ENCODE results near the gene ADAM33. TPM values are rescaled to one million over a fixed set of nuclear protein-coding genes. Genes with fewer than 3 reads are reported as not detected.

Gene ADAM33
- total and polyA plus RNA-seq, 8 donors = 4.6 to 143 (median 28.3) TPM

DNA sequence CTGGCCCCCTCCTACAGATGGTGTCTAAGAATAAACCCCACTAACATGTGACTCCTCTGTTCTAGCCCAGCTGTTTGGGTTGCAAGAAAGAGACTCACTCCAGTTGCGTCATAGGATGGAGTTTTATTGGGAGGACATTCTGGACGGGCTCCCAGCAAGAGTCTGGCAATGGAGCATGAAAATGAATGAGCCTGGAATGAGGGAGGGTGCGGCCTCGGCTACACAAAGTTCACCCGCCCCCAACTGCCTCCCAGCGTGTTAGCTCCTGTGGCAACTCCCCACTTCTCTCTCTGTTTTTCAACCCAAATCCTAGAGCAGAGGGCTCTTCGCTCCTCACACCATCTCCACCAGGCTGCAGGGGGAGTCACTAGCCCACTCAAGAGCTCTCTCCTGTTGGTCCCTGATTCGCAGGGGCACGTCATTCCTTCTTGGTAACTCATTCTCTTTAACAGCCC is 5.1 kb upstream of the ADAM33 start:
- no peaks in the 10 kb centered on the region for H3K36me3 ChIP-seq
- H3K4me1 ChIP-seq = peaks cover 7 to 33% (median 16%) of the 10 kb centered on the region in 4 donors
- H3K9me3 ChIP-seq = no peaks in the 10 kb centered on the region
- peak overlapping the region in 4 of 5 donors; percentile 60 to 82 (median 74) for H3K27ac ChIP-seq
- peak; percentile 52 to 93 for DNase-seq
- intact Hi-C loops (cut with DNase I; ENCODE audit: low total_unique reads) = no loop called here
- peaks cover 0 to 14% (median 8%) of the 10 kb centered on the region in 3 donors for H3K27me3 ChIP-seq
- no peak overlapping the region for H3K4me3 ChIP-seq
- peak in 2 of 3 donors; percentile 47 to 85 for TF ChIP-seq POLR2AphosphoS5 (IDR thresholded peaks at IDR 0.05)
- TF ChIP-seq, protein P1, sequence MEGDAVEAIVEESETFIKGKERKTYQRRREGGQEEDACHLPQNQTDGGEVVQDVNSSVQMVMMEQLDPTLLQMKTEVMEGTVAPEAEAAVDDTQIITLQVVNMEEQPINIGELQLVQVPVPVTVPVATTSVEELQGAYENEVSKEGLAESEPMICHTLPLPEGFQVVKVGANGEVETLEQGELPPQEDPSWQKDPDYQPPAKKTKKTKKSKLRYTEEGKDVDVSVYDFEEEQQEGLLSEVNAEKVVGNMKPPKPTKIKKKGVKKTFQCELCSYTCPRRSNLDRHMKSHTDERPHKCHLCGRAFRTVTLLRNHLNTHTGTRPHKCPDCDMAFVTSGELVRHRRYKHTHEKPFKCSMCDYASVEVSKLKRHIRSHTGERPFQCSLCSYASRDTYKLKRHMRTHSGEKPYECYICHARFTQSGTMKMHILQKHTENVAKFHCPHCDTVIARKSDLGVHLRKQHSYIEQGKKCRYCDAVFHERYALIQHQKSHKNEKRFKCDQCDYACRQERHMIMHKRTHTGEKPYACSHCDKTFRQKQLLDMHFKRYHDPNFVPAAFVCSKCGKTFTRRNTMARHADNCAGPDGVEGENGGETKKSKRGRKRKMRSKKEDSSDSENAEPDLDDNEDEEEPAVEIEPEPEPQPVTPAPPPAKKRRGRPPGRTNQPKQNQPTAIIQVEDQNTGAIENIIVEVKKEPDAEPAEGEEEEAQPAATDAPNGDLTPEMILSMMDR (IDR thresholded peaks at IDR 0.05) = no peak
- 18 to 54% (median 44%) methylated on average over 9 of the region's 9 CpGs for WGBS, 5 donors

DNA sequence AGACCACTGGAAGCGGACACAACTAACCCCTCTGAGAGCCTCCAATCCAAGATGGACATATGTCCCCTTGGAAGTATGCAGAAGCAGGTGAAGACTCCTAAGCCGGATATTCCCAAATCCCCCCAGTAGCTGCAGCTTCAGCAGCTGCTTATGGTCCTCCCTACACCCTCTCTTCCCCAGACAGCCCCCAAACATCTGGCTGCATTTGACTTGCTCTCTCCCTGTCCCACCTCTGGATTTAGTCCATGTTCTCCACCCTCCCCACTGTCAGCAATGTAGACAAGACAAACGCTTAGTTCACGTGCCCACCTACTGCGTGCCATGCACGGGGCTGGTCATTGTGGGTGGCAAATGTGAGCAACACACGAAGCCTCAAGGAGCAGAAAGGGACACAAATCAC is 4.6 kb upstream of the ADAM33 start:
- WGBS, 5 donors = 64 to 81% (median 68%) methylated on average over 7 of the region's 7 CpGs
- Histone ChIP-seq H3K27me3 (peaks cover 0 to 19% (median 13%) of the 10 kb centered on the region in 3 donors), H3K36me3 (no peaks in the 10 kb centered on the region), H3K4me3 (no peak overlapping the region), H3K4me1 (peaks cover 12 to 37% (median 21%) of the 10 kb centered on the region in 4 donors), H3K27ac (peak overlapping the region in 4 of 5 donors; percentile 60 to 82 (median 74)), H3K9me3 (no peaks in the 10 kb centered on the region)
- TF ChIP-seq, protein P1 (IDR thresholded peaks at IDR 0.05) = no peak
- TF ChIP-seq POLR2A (IDR thresholded peaks at IDR 0.05) (no peak), EP300 (IDR thresholded peaks at IDR 0.05) (no peak), POLR2AphosphoS5 (IDR thresholded peaks at IDR 0.05) (no peak)
- intact Hi-C loops (cut with DNase I; ENCODE audit: low total_unique reads) = no loop called here
- DNase-seq = no peak

DNA sequence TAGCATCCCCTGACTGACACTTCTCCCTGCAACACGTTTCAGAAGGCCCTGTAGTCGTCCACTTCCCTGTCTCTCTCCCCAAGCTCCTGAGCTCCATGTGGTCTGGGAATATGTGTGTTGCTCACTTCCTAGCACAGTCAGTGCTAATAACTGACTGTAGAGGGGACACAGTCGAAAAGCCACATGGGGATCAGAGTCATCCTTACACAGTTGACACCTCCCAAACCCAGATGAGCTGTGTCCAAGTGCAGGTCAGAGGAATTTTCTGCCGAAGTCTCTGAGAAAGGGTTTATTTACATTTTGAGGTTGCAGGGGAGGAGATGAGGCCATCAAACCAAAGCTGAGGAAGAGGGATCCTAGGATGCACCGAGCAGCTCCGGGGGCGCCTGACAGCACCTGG is 3.5 kb upstream of the ADAM33 start:
- WGBS, 5 donors = 49 to 59% (median 51%) methylated on average over 4 to 7 of the region's 7 CpGs
- intact Hi-C loops (cut with DNase I; ENCODE audit: low total_unique reads) = no loop called here
- TF ChIP-seq, protein P1 (IDR thresholded peaks at IDR 0.05) = no peak
- TF ChIP-seq EP300 (IDR thresholded peaks at IDR 0.05) = no peak
- no peak for TF ChIP-seq POLR2AphosphoS5 (IDR thresholded peaks at IDR 0.05)
- no peak for TF ChIP-seq POLR2A (IDR thresholded peaks at IDR 0.05)
- Histone ChIP-seq H3K9me3 (no peaks in the 10 kb centered on the region), H3K27ac (no peak overlapping the region), H3K36me3 (no peaks in the 10 kb centered on the region), H3K27me3 (peaks cover 0 to 29% (median 23%) of the 10 kb centered on the region in 3 donors), H3K4me3 (no peak overlapping the region), H3K4me1 (peaks cover 15 to 48% (median 30%) of the 10 kb centered on the region in 4 donors)
- no peak for DNase-seq

DNA sequence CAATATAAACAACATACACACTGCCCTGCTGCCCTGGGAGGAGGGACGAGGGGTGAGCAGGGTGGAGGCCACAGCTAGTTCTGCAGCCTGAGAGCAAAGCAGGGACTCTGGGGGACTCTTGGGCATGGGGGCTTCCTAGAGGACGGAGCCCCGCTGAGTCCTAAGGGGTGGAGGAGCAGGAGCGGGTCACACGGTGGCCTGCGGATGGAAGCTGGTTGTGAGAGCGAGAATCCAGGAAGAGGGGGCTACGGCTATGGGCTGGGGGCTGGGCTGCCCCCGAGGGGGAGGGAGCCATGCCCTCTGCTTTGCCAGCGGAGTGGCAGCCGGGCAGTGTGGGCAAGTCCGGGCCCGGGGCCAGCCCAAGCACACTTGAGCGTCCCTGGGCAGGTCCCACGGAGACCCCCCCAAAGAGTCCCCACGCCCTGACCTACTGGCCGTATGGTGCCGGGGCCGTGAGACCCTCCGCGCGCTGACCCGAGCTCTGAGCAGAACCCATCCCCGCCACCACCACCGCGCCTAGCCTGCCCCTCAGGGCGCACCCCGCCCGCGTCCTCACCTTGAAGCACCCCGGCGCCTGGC is 369 bp downstream of the ADAM33 start:
- Histone ChIP-seq H3K27me3 (peaks cover 0 to 40% (median 25%) of the 10 kb centered on the region in 3 donors), H3K27ac (peak overlapping the region; percentile 41 to 87 (median 82)), H3K4me1 (peaks cover 31 to 65% (median 52%) of the 10 kb centered on the region in 4 donors), H3K9me3 (no peaks in the 10 kb centered on the region), H3K4me3 (peak overlapping the region; percentile 51 to 56 (median 55)), H3K36me3 (no peaks in the 10 kb centered on the region)
- WGBS, 5 donors = 10 to 24% (median 12%) methylated on average over 12 to 32 of the region's 32 CpGs
- no peak for DNase-seq
- intact Hi-C loops (cut with DNase I; ENCODE audit: low total_unique reads) = no loop called here
- TF ChIP-seq, protein P1 (IDR thresholded peaks at IDR 0.05) = no peak
- TF ChIP-seq POLR2AphosphoS5 (IDR thresholded peaks at IDR 0.05) (no peak), POLR2A (IDR thresholded peaks at IDR 0.05) (no peak), EP300 (IDR thresholded peaks at IDR 0.05) (no peak)
